HL-60/S4 treated with retinoic acid at 250 ng/mL for 4 days and 3 days (cell line): ENCODE data around the gene EFHC2.
"Not testable (repeated sequence)": the region's sequence is repeated elsewhere in the genome, so short reads cannot be mapped to it uniquely, and the experiment has no call there.

Experiments
- in situ Hi-C: fragments of 300-500 bp; cut with MboI; formaldehyde crosslinking; loops from 2 replicates; pipeline ENCODE4 v1.7.0; 2022; ENCODE audit warnings: low sequenced_read_pairs

EFHC2 gene

DNA sequence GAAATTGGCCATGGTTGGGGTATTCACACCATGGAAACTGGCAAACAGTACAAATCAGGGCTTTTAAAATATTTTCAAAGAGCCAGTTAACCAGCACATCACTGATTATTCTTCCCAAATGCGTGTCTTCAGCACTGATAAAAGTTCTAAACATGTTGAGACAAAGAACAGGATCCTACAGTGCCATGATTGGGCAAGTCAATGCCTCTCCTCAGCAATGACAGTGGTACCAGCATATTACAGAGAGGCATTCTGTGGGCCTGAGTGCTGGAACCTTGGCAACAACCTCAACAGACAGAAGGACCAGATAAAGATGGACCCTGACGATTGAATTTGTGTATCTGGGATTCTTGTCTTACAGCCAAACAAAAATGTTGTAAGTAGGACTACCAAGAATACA, 108.9 kb downstream of the EFHC2 start:
- in situ Hi-C loops = no loop called here

DNA sequence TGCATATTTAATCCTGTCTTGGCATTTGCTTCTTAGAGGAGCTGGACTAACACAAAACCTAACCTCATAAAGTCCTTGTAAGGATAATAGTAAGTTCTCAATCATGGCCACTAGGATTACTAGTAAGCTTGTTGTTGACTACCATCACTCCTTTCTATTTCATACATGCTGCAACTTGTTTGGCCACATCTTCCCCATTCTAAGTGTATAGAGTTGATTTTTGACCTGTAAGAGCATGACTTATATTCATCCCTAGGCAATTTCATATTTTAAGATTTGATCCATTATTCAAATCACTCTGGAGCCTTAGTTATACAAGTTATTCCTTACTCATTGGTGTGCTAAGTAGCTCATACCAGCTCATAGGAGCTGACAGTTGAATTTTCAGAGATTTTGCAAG, 109.4 kb downstream of the EFHC2 start:
- in situ Hi-C loops = no loop called here

DNA sequence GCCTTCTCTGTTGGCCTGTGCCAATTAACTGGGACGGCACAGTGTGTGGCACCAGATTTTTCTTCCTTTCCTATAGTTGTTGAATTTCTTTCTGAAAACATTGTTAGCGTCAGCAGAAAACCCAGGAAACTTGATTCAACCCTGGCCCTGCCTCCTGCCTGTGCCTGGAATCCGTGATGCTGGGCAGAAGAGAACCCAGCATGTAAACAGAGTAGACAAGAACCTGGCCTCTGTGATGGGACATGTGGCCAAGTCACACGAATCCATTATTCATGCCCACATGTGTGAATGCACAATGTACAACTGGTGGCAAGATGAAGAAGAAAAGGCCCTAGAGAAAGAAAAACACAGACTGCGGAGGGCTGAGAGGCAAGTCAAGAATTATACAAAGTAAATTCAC, 111.4 kb downstream of the EFHC2 start:
- in situ Hi-C loops = no loop called here

DNA sequence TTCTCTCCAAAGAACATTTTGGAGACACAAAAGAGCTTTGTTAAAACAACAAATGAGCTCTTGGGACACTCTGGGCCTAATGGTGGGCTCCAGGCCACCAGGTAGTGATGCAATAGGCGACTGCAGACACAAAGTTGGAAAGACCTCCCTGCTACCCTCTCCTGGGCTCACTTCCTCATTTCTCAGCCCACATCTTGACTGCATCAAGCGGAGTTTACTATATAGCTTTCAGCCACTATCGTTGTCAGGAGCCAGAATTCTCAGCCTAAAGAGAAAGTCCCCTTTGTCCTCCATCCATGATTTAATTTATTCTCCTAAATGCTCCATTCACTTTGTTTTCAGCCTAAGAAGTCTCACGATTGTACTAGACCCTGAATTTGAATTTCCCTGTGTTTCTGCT, 114.9 kb downstream of the EFHC2 start:
- in situ Hi-C loops = no loop called here

DNA sequence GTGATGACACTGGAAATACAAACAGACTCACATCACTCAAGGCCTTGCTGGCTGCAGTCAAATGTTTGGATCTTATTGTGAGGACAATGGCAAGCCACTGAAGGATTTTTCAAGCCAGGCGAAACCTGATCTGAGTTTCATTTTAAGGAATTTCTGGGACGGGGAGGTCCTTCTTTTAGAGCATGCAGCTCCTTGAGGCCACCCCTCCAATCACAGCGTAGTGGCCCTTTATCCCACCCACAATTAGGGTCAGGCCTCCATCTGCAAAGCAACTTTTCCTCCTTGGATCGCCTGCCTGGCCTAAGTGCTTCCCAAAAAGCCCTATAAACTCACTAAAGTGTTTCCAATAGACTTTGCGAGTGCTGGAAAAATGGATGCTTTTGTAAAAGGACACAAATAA, 115.5 kb downstream of the EFHC2 start:
- in situ Hi-C loops = no loop called here

DNA sequence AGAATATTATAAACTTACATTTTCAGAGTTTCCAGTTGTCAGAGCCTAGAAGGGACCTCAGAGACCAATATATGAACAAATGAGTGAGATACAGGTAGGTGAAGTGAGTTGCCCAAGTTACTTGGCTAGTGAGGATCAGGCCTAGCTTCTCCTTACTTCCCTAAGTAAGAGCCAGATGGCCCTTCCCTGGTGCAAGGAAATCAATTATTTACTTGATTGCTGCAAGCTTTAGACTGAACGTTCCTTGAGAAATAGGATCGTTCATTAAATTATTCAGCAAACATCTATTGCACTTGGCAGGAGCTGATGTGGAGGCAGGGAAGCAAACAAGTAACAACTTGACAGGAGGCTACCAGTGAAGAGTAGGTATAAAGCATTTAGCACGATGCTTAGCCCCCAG, 117.8 kb downstream of the EFHC2 start:
- in situ Hi-C loops = no loop called here

DNA sequence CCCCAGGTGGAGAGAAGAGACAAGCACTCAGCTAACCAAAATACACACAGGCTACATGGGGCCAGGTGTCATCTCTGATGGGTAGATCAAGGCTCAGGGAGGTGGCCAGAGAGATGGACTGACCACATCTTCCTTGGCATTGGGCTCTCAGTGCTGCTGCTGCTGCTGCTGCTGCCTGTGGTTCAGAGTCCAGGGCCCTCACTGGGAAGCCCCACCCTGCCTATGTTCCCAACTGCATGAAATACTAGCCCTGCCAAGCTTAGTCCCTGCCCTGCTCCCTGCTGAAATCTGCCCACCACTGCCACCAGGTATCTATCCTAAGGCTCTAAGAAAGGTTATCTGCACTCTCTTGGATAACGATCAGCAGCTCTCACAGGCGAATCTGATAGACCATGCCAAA, 118.7 kb downstream of the EFHC2 start:
- in situ Hi-C loops = no loop called here

DNA sequence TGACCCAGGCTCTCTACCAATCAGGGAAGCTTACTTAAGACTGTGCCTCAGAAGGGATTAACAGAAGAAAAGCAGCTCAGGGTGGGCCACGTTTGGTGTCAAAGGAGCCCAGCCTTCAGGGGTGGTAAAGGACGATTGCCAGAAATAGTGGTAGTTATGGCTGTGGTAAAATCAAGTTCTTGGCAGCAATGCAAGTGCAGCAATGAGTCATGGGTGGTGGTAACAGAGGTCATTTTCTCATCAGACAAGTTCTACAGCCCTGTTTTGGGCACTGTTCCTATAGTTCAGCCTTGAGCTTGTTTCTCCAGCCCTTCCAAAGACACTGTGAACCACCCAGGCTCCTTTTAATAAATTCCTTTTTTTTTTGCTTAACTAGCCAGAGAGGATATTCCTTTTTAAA, 120.3 kb downstream of the EFHC2 start:
- in situ Hi-C loops = no loop called here

DNA sequence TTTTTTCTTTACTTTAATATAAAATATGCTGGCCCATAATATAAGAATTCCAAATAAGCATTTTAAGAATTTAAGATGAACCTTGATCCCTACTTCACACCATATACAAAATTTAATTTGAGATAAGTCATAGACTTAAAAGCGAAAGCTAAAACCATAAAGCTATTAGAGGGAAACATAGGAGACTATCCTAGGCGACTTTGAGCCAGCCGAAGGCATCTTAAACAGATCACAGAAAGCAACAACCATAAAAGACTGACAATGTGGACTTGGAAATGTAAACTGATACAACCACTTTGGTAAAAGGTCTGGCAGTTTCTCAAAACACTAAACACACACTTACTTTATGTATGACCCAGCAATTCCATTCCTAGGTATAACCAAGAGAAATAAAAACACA, 125.0 kb downstream of the EFHC2 start:
- in situ Hi-C loops = no loop called here

DNA sequence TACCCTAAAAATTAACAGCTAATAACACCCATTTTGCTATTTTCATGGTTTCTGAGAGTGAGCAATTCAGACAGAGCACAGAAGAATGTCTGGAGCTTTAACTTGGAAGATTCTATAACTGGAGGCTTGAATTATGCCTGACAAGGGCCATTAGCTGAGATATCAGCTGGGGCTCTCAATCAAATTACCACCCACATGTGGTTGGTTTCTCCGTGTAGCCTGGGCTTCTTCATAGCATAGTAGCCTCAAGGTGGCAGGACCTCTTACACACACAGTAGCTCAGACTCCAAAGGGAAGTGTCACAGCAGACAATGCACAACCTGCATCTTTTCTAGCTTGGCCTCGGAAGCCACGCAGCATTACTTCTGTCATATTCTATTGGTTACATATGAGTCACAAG, 127.3 kb downstream of the EFHC2 start:
- in situ Hi-C loops = no loop called here

DNA sequence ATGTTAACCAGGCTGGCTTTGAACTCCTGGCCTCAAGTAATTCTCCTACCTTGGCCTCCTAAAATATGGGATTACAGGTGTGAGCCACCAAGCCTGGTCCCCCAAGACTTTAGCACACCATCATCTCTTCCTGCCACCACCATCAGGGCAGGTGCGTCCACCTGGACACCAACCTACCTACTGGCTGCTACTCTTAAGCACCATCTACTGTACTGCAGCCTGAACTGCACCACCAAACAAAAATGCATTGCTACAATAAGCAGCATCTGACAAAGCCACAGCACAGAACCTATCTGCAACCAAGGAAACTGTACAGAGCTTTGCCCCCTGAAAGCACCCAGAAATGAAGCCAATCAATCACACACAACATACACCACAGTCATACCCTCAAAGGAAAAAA, 139.7 kb downstream of the EFHC2 start:
- in situ Hi-C loops = no loop called here

DNA sequence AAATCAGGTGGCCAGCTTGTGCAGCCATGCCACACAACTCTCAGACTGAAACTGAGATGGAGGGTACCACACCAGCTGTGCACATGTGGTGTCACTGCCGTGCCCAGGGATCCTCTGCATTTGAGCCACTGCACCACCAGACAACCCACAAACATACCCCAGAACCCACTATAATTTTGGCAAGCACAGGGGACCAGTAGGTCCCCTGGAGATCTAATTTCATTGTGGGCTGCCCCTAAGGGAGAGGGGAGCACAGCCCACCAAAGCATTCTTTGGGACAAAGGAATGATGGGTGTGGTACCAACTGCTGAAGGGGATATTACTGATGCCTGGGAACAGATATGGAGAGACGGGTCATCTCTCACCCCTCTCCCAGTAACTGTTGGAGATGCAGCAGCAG, 140.9 kb downstream of the EFHC2 start:
- in situ Hi-C loops = no loop called here

DNA sequence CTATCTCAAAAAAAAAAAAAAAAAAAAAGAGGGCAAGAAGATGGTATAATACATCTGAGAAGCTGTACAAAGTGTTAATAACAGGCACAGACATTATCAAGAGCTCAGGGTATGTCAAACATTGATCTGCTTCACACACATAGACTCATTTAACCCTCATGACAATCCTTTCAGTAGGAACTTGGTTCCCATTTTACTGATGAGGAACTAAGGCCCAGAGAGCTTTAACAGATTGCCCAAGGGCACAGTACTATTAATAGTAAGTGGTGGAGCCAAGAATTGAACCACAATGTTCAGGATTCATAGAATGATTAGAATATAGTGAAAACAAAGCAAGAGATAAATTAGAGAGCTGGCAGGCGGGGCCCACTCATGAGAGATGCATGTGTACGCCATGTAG, 154.4 kb downstream of the EFHC2 start:
- in situ Hi-C loops = no loop called here

DNA sequence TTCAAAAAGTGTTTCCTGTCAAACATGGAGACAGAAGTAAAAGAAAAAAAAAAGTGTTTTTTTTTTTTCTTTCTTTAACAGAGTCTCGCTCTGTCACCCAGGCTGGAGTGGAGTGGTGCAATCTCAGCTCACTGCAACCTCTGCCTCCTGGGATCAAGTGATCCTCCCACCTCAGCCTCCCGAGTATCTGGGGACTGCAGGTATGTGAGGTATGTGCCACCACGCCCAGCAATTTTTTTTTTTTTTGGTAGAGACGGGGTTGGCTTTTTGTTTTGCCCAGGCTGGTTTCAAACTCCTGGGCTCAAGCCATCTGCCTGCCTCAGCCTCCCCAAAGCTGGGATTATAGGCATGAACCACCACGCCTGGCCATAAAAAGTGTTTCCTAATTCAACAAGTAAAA, 155.6 kb downstream of the EFHC2 start:
- in situ Hi-C loops = not testable (repeated sequence)

DNA sequence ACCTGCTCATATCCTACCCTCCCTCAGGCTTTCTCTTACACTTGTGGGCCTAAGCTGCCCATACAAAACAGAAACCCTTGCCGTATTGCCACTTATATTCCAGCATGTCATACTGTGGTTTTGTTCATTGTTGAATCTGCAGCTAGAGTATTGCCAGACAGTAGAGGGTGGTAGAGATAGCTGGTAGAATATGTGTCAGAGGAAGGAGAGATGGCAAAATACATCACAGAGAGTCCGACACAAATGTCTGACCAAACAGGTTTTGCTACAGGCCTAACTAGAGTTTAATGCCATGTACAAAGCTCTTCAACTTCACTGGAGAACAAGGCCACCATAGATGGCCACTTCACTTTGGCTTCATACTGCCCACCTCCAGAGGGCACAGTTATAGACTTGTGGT, 160.1 kb downstream of the EFHC2 start:
- in situ Hi-C loops = no loop called here

DNA sequence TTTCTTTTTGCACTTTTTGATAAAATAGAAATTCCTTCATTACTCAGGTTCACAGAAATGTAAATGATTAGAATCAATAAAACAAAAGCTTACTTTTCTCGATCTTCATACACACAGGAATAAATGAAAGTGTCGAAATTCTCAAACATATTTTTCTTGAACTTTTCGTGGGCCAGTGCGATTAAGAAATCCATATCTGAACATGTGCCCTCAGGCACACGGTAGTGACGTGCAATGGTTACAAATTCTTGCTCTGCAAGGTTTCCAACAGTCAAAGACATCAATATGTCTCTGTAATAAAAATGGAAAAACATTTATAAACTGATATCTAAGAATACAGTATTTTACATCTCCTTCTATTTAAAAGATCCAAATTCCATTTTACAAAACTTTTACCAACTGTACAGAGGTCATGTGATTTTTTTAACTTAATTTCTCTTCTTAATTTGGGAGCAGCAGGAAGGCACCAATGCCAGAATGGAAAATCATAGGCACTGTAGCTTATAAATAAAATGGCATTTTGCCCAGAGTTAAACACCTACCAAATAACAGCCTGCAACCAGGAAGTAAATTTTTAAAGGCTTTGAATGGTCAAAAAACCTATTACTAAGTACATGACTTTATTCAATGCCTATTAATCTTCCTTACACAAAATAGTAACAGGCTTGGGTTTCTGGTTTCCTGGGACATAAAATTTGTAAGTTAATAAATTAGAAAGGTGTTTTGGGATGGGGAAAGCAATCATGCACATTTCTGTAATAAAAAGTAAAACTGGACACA, 165.0 kb downstream of the EFHC2 start:
- in situ Hi-C loops = no loop called here

DNA sequence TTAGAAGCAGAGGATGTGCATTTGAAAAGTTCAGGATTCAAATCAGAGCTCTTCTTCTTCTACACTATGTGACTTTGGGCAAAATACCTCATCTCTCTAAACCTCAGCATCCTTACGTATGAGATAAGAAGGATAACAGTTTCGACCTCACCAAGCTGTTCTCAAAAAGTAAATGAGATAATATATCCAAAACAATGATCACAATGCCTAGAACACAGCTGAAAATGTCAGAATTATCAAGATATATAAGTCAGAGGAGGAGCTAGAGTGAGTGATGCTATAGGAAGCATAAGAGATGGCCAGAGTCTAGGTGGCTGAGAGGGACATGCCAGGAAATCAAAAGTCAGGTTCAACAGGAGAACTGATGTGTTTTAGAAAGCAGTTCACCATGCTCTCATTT, 168.0 kb downstream of the EFHC2 start:
- in situ Hi-C loops = no loop called here

DNA sequence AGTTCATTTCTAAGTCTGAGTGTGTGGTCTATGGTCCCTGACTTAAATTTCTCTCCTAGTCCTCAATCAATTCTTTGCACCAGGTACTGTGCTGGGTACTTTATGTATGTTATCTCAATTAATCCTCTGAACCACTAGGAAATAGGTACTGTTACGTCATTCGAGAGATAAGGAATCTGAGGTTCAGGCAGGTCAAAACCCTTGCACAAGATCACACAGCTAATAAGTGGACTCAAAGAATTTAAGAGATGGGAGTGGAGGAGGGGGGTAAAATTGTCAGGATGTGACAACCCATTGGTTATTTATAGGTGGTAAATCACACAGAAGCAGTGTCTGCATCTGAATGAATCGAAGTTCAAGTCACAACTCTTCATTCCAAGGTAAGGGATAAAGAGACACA, 169.4 kb downstream of the EFHC2 start:
- in situ Hi-C loops = no loop called here

DNA sequence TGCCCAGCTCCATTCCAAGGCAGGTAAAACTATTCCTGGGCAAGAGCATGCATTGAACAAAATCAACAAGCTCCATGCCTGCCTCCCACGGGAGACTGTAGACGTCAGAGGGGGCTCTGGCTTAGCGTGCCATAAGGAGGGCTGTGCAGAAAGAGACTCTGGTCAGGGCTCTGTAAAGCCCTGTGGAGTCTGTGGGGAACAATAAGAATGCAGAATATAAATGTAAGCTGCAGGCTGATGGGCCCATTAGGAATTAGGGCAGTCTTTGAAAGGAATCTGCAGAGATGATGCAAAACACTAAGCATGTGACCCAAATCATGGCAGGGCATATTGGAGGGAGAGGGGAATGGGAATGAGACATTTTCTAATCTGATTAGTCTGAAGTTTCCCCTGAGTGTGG, 170.3 kb downstream of the EFHC2 start:
- in situ Hi-C loops = no loop called here

DNA sequence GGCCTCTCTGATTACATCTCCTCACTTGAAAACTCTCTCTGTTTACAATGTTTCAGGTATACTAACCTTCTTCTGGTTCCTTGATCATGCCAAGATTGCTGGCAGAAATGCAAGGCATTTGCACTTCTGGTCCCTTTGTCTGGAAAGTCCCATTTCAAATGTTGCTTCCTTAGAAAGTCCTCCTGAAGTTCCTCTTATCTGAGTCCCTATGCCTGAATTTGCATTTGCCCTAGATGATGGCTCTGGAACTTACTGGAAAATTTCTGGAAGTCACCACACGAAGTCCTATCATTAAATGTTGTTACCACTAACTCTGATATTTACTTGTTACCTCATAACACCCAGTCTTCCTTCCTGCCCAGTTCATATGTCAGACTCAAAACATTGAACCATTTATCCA, 176.4 kb downstream of the EFHC2 start:
- in situ Hi-C loops = no loop called here

DNA sequence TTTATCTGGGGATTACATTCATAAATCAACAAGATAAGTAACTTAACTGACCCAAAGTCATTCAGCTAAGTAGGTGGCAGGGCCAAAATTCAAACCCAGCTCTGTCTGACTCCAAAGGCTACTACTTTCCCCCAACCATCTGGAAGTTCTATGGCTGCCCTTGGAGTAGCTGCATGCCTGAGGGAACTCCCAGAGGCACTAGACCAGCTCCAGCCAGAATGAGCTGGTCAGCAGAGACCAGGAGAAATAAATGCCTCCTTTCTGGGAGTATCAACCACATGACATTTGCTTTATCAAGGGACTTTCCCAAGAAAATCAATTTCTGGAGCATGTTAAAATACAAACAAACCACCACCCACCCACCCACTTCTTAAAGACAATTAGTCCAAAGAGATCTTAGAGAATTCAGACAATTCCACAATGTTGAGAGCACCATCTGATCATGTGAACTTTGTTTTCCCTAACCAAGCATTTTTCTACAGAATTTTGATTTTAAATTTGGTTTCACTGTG, 180.5 kb downstream of the EFHC2 start:
- in situ Hi-C loops = no loop called here

DNA sequence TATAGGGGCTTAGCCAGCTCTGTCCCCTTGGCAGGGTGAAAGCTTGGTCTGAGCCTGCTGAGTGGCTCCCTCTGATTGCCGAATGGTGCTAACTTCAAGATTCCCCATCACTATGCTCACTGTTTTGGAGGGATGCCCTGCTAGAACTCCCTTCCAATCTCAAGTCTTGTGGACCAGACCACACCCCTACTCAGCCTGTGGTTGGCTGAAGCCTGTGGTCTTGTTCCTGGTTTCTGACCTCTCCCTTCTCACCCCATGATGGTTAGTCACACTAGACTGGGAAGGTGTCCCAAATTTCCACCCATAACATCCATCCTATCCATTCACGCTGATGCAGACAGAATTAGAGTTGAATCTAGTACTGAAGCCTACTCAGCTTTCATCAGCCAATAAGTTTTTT, 185.6 kb downstream of the EFHC2 start:
- in situ Hi-C loops = no loop called here

DNA sequence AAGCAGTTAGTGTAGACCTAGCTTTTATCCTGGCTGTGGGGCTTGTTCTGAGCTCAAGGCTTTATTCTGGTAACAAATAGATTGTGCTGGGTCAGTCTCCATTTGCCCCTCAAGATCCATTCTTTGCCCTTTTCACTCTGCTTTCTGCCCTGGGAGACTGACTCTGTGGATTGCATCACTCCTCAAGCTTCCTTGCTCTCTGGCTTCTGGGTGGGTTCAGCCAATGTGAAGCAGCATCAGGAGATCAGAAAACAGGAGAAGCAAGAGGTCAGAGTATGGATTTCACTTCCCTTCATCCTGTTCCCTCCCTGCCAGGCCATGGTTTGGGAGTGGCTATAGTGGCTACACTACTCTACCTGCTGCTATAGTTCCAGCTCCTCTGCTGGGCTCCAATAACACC, 186.2 kb downstream of the EFHC2 start:
- in situ Hi-C loops = no loop called here
